ENCODE data around the gene CFHR5. TPM values are rescaled to one million over a fixed set of nuclear protein-coding genes. Genes with fewer than 3 reads are reported as not detected.

The CFHR5 gene
- total and polyA plus RNA-seq, 2 of the 13 experiments (the other 11 are each of a cell fraction or from before 2014, with no cell fraction given), result not detected

DNA sequence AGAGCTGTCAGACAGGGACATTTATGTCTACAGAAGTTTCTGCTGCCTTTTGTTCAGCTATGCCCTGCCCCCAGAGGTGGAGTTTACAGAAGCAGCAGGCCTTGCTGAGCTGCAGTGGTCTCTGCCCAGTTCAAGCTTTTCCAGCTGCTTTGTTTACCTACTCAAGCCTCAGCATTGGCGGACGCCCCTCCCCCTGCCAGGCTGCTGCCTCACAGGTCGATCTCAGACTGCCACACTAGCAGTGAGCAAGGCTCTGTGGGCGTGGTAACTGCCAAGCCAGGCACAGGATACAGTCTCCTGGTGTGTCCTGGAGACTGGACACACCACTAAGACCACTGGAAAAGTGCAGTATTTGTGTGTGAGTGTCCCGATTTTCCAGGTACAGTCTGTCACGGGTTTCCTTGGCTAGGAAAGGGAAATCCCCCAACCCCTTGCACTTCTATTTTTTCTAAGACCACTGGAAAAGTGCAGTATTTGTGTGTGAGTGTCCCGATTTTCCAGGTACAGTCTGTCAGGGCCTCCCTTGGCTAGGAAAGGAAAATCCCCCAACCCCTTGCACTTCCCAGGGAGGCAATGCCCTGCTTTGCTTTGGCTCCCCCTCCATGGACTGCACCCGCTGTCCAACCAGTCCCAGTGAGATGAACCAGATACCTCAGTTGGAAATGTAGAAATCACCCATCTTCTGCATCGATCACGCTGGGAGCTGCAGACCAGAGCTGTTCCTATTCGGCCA is 14.7 kb downstream of the CFHR5 start (continued):
- TF ChIP-seq, protein P1, sequence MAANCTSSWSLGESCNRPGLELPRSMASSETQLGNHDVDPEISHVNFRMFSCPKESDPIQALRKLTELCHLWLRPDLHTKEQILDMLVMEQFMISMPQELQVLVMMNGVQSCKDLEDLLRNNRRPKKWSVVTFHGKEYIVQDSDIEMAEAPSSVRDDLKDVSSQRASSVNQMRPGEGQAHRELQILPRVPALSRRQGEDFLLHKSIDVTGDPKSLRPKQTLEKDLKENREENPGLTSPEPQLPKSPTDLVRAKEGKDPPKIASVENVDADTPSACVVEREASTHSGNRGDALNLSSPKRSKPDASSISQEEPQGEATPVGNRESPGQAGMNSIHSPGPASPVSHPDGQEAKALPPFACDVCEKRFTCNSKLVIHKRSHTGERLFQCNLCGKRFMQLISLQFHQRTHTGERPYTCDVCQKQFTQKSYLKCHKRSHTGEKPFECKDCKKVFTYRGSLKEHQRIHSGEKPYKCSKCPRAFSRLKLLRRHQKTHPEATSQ (CRISPR knock-in tag; IDR thresholded peaks at IDR 0.05; ENCODE audit: borderline replicate concordance), result peak; percentile 44; the same call in 1 of the 2 replicates
- TF ChIP-seq ZFP90 (CRISPR knock-in tag; IDR thresholded peaks at IDR 0.05; ENCODE audit: borderline replicate concordance) (peak; percentile 76; the same call in 1 of the 2 replicates), KLF16 (CRISPR knock-in tag; IDR thresholded peaks at IDR 0.05) (peak in 1 of 2 experiments; percentile 61; a peak in 1 of 4 replicates), ZBTB20 (CRISPR knock-in tag; IDR thresholded peaks at IDR 0.05; ENCODE audit: borderline replicate concordance, low read depth) (0 out of 2 replicates have a peak, but pooled peaks have one; percentile 47), ZNF263 (CRISPR knock-in tag; IDR thresholded peaks at IDR 0.05) (peak; percentile 22; the same call in 1 of the 2 replicates), ZNF891 (CRISPR knock-in tag; IDR thresholded peaks at IDR 0.05) (0 out of 2 replicates have a peak, but pooled peaks have one; percentile 49), POLR2AphosphoS5 (IDR thresholded peaks at IDR 0.05; ENCODE audit: low read depth, low read length) (peak; percentile 54; the same call in 1 of the 2 replicates), FOXO1 (CRISPR knock-in tag; IDR thresholded peaks at IDR 0.05) (peak; percentile 79), SP5 (CRISPR knock-in tag; IDR thresholded peaks at IDR 0.05; ENCODE audit: borderline replicate concordance, low read depth) (peak; percentile 93), POGZ (CRISPR knock-in tag; IDR thresholded peaks at IDR 0.05) (peak; percentile 93), SAP130 (CRISPR knock-in tag; IDR thresholded peaks at IDR 0.05; ENCODE audit: low read depth) (peak; percentile 65), ZBTB7B (CRISPR knock-in tag; IDR thresholded peaks at IDR 0.05) (peak; percentile 89)
- TF ChIP-seq, protein P2, sequence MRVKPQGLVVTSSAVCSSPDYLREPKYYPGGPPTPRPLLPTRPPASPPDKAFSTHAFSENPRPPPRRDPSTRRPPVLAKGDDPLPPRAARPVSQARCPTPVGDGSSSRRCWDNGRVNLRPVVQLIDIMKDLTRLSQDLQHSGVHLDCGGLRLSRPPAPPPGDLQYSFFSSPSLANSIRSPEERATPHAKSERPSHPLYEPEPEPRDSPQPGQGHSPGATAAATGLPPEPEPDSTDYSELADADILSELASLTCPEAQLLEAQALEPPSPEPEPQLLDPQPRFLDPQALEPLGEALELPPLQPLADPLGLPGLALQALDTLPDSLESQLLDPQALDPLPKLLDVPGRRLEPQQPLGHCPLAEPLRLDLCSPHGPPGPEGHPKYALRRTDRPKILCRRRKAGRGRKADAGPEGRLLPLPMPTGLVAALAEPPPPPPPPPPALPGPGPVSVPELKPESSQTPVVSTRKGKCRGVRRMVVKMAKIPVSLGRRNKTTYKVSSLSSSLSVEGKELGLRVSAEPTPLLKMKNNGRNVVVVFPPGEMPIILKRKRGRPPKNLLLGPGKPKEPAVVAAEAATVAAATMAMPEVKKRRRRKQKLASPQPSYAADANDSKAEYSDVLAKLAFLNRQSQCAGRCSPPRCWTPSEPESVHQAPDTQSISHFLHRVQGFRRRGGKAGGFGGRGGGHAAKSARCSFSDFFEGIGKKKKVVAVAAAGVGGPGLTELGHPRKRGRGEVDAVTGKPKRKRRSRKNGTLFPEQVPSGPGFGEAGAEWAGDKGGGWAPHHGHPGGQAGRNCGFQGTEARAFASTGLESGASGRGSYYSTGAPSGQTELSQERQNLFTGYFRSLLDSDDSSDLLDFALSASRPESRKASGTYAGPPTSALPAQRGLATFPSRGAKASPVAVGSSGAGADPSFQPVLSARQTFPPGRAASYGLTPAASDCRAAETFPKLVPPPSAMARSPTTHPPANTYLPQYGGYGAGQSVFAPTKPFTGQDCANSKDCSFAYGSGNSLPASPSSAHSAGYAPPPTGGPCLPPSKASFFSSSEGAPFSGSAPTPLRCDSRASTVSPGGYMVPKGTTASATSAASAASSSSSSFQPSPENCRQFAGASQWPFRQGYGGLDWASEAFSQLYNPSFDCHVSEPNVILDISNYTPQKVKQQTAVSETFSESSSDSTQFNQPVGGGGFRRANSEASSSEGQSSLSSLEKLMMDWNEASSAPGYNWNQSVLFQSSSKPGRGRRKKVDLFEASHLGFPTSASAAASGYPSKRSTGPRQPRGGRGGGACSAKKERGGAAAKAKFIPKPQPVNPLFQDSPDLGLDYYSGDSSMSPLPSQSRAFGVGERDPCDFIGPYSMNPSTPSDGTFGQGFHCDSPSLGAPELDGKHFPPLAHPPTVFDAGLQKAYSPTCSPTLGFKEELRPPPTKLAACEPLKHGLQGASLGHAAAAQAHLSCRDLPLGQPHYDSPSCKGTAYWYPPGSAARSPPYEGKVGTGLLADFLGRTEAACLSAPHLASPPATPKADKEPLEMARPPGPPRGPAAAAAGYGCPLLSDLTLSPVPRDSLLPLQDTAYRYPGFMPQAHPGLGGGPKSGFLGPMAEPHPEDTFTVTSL (CRISPR knock-in tag; IDR thresholded peaks at IDR 0.05; ENCODE audit: borderline replicate concordance), result peak; percentile 30; the same call in 1 of the 2 replicates
- TF ChIP-seq, protein P3, sequence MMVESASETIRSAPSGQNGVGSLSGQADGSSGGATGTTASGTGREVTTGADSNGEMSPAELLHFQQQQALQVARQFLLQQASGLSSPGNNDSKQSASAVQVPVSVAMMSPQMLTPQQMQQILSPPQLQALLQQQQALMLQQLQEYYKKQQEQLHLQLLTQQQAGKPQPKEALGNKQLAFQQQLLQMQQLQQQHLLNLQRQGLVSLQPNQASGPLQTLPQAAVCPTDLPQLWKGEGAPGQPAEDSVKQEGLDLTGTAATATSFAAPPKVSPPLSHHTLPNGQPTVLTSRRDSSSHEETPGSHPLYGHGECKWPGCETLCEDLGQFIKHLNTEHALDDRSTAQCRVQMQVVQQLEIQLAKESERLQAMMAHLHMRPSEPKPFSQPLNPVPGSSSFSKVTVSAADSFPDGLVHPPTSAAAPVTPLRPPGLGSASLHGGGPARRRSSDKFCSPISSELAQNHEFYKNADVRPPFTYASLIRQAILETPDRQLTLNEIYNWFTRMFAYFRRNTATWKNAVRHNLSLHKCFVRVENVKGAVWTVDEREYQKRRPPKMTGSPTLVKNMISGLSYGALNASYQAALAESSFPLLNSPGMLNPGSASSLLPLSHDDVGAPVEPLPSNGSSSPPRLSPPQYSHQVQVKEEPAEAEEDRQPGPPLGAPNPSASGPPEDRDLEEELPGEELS (CRISPR knock-in tag; IDR thresholded peaks at IDR 0.05), result peak; percentile 87
- TF ChIP-seq, protein P4, sequence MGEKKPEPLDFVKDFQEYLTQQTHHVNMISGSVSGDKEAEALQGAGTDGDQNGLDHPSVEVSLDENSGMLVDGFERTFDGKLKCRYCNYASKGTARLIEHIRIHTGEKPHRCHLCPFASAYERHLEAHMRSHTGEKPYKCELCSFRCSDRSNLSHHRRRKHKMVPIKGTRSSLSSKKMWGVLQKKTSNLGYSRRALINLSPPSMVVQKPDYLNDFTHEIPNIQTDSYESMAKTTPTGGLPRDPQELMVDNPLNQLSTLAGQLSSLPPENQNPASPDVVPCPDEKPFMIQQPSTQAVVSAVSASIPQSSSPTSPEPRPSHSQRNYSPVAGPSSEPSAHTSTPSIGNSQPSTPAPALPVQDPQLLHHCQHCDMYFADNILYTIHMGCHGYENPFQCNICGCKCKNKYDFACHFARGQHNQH (CRISPR knock-in tag; IDR thresholded peaks at IDR 0.05), result peak; percentile 89
- TF ChIP-seq, protein P5, sequence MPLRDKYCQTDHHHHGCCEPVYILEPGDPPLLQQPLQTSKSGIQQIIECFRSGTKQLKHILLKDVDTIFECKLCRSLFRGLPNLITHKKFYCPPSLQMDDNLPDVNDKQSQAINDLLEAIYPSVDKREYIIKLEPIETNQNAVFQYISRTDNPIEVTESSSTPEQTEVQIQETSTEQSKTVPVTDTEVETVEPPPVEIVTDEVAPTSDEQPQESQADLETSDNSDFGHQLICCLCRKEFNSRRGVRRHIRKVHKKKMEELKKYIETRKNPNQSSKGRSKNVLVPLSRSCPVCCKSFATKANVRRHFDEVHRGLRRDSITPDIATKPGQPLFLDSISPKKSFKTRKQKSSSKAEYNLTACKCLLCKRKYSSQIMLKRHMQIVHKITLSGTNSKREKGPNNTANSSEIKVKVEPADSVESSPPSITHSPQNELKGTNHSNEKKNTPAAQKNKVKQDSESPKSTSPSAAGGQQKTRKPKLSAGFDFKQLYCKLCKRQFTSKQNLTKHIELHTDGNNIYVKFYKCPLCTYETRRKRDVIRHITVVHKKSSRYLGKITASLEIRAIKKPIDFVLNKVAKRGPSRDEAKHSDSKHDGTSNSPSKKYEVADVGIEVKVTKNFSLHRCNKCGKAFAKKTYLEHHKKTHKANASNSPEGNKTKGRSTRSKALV (CRISPR knock-in tag; IDR thresholded peaks at IDR 0.05), result 0 out of 2 replicates have a peak, but pooled peaks have one; percentile 39

Measured in HepG2 (cell line).